Measurements from ENCODE around the gene PPP1R2C. TPM values are rescaled to one million over a fixed set of nuclear protein-coding genes. Genes with fewer than 3 reads are reported as not detected.

The PPP1R2C gene
- total RNA-seq, 1 experiment from 2014 or later, result not detected

- H3K9me3 ChIP-seq (ENCODE audit: control insufficient read depth, insufficient read depth, low read depth, low read length), result no peaks in the 10 kb centered on the region
- H3K27ac ChIP-seq (ENCODE audit: low read length), result no peak overlapping the region
- ATAC-seq (no peak), DNase-seq (ENCODE audit: low read depth, low spot score) (no peak)
- H3K27me3 ChIP-seq (ENCODE audit: control insufficient read depth, insufficient read depth, low read length), result no peaks in the 10 kb centered on the region
- ChIA-PET POLR2A (no interaction called here), CTCF (no interaction called here)
- H3K36me3 ChIP-seq (ENCODE audit: control insufficient read depth, insufficient read depth, low read length), result no peaks in the 10 kb centered on the region
- BruUV-seq (replicated peaks), result no TSS peak
- in situ Hi-C loops (cut with HindIII; ENCODE audit: low pct_unique_long_range_greater_than_20kb, low sequenced_read_pairs) (no loop called here), intact Hi-C loops (cut with micrococcal nuclease; ENCODE audit: unreplicated experiment) (no loop called here)
- no peaks in the 10 kb centered on the region for H3K4me1 ChIP-seq (ENCODE audit: control insufficient read depth, insufficient read depth, low read length)
- H3K4me3 ChIP-seq (ENCODE audit: low read depth in 2 of 2, low read length in 2 of 2), result no peak overlapping the region
- TF ChIP-seq SIN3A (IDR thresholded peaks at IDR 0.05; ENCODE audit: borderline replicate concordance, insufficient read depth, low read depth, low read length) (no peak), CTCF (IDR thresholded peaks at IDR 0.05) (no peak), POLR2AphosphoS5 (IDR thresholded peaks at IDR 0.05; ENCODE audit: low read depth, low read length) (no peak), REST (IDR thresholded peaks at IDR 0.05; ENCODE audit: insufficient read depth in 1 of 2, low read depth in 2 of 2, low read length in 1 of 2) (no peak), TCF7L2 (IDR thresholded peaks at IDR 0.05; ENCODE audit: low read depth, low read length) (no peak)
Measured at GRCh38 chrX:42739258-42739657, 38.7 kb downstream of the PPP1R2C start.

GRCh38 chrX:42738552-42738951 lies 39.4 kb downstream of the PPP1R2C start:
- no peaks in the 10 kb centered on the region for H3K36me3 ChIP-seq (ENCODE audit: control insufficient read depth, insufficient read depth, low read length)
- intact Hi-C loops (cut with micrococcal nuclease; ENCODE audit: unreplicated experiment), result no loop called here
- no peaks in the 10 kb centered on the region for H3K27me3 ChIP-seq (ENCODE audit: control insufficient read depth, insufficient read depth, low read length)
- ATAC-seq (no peak), DNase-seq (ENCODE audit: low read depth, low spot score) (no peak)
- H3K27ac ChIP-seq (ENCODE audit: low read length), result no peak overlapping the region
- no peak overlapping the region for H3K4me3 ChIP-seq (ENCODE audit: low read depth in 2 of 2, low read length in 2 of 2)
- ChIA-PET CTCF (no interaction called here), POLR2A (no interaction called here)
- no TSS peak for BruUV-seq (replicated peaks)
- no peak for TF ChIP-seq TCF7L2 (IDR thresholded peaks at IDR 0.05; ENCODE audit: low read depth, low read length)
- TF ChIP-seq POLR2AphosphoS5 (IDR thresholded peaks at IDR 0.05; ENCODE audit: low read depth, low read length), result no peak
- no peak for TF ChIP-seq REST (IDR thresholded peaks at IDR 0.05; ENCODE audit: insufficient read depth in 1 of 2, low read depth in 2 of 2, low read length in 1 of 2)
- TF ChIP-seq CTCF (IDR thresholded peaks at IDR 0.05), result no peak
- no peak for TF ChIP-seq SIN3A (IDR thresholded peaks at IDR 0.05; ENCODE audit: borderline replicate concordance, insufficient read depth, low read depth, low read length)
- H3K4me1 ChIP-seq (ENCODE audit: control insufficient read depth, insufficient read depth, low read length), result no peaks in the 10 kb centered on the region
- in situ Hi-C loops (cut with HindIII; ENCODE audit: low pct_unique_long_range_greater_than_20kb, low sequenced_read_pairs), result no loop called here
- no peaks in the 10 kb centered on the region for H3K9me3 ChIP-seq (ENCODE audit: control insufficient read depth, insufficient read depth, low read depth, low read length)

Data from Panc1 (cell line).